Endothelial cell of umbilical vein (primary cell): ENCODE results near the gene KLRK1. TPM values are rescaled to one million over a fixed set of nuclear protein-coding genes. Genes with fewer than 3 reads are reported as not detected.
"Not testable (repeated sequence)": the region's sequence is repeated elsewhere in the genome, so short reads cannot be mapped to it uniquely, and the experiment has no call there.

ENCODE experiments used
- BruUV-seq: library from RNA; stranded (reverse); fragments of 400-500 nt; replicated peaks from 2 replicates; lab custom pipeline; 2021; lab: Mats Ljungman, UMichigan
- CTCF ChIA-PET: fragments of 300-600, 350-600 bp; sonication (Branson Sonifier 250); formaldehyde crosslinking; loops from one replicate; lab custom pipeline; 2021; ENCODE audit warnings: antibody characterized with exemption, inconsistent platforms; lab: Charles Lee
- POLR2A ChIA-PET: fragments of 300-600, 350-600 bp; sonication (Branson Sonifier 250); formaldehyde crosslinking; loops from one replicate; lab custom pipeline; 2021; ENCODE audit warnings: antibody characterized with exemption, inconsistent platforms; lab: Charles Lee
- DNase-seq: peaks from one replicate; pipeline ENCODE4 v3.0.0-alpha.2; 2011; ENCODE audit warnings: low read depth, low spot score
- FAIRE-seq: peaks from 2 replicates; lab custom pipeline; 2011; peaks lifted over from hg19 to GRCh38; lab: Jason Lieb, UNC
- H2AFZ ChIP-seq: 2 replicates; pipeline ENCODE4 v1.6.0; 2012; ENCODE audit warnings: low read depth, low read length, control low read depth, inconsistent platforms
- H3K27ac ChIP-seq: 2 replicates; pipeline ENCODE4 v1.5.1; 2011; ENCODE audit warnings: low read depth, mild to moderate bottlenecking, control low read depth, low read length, moderate library complexity; ENCODE audit not compliant: insufficient read depth
- H3K27me3 ChIP-seq, 2 experiments: 2 replicates each; pipeline versions ENCODE4 v1.6.0 to v1.6.1; 2011; ENCODE audit warnings: low read length in 2 of 2, mixed read lengths in 1 of 2; ENCODE audit not compliant: control insufficient read depth in 2 of 2, insufficient read depth in 2 of 2
- H3K36me3 ChIP-seq, 2 experiments: 2 replicates in 1 of 2; 3 replicates in 1 of 2; pipeline ENCODE4 v1.5.1; 2011; ENCODE audit warnings: low read length in 2 of 2, mild to moderate bottlenecking in 1 of 2, moderate library complexity in 1 of 2; ENCODE audit not compliant: control insufficient read depth in 2 of 2, insufficient read depth in 2 of 2; ENCODE audit errors: extremely low read depth in 1 of 2
- H3K4me1 ChIP-seq: 3 replicates; pipeline ENCODE4 v1.5.1; 2011; ENCODE audit warnings: mild to moderate bottlenecking, low read length; ENCODE audit not compliant: control insufficient read depth, insufficient read depth; ENCODE audit errors: extremely low read depth
- H3K4me2 ChIP-seq: 2 replicates; pipeline ENCODE4 v1.6.1; 2011; ENCODE audit warnings: low read length, control low read depth, mixed read lengths; ENCODE audit not compliant: insufficient read depth
- H3K4me3 ChIP-seq, 3 experiments: fragments of 200-600 bp in 1 of 3; sonication (generic), shearing (Covaris generic) in 1 of 3; replicated peaks in 1 of 3; 2 replicates each; pipeline ENCODE4 v1.5.1; 2011 to 2016; ENCODE audit warnings: control low read depth in 3 of 3, low read length in 3 of 3, mild to moderate bottlenecking in 2 of 3, inconsistent platforms in 1 of 3, low read depth in 1 of 3, moderate library complexity in 1 of 3; ENCODE audit not compliant: insufficient read depth in 1 of 3
- H3K79me2 ChIP-seq: 2 replicates; pipeline ENCODE4 v1.6.0; 2012; ENCODE audit warnings: low read length, inconsistent platforms; ENCODE audit not compliant: control insufficient read depth, insufficient read depth
- H3K9ac ChIP-seq: replicated peaks from 2 replicates; pipeline ENCODE3; 2011; ENCODE audit warnings: low read length, control low read depth; ENCODE audit not compliant: insufficient read depth; ENCODE audit errors: extremely low read depth
- H3K9me1 ChIP-seq: replicated peaks from 3 replicates; pipeline ENCODE4 v1.6.0; 2011; ENCODE audit warnings: mild to moderate bottlenecking, low read length; ENCODE audit not compliant: control insufficient read depth, insufficient read depth; ENCODE audit errors: extremely low read depth
- H3K9me3 ChIP-seq: replicated peaks from 2 replicates; pipeline ENCODE4 v1.5.1; 2012; ENCODE audit warnings: low read length, inconsistent platforms; ENCODE audit not compliant: control insufficient read depth, insufficient read depth
- H4K20me1 ChIP-seq: replicated peaks from 2 replicates; pipeline ENCODE3; 2011; ENCODE audit warnings: mild to moderate bottlenecking, low read length; ENCODE audit not compliant: control insufficient read depth, insufficient read depth; ENCODE audit errors: extremely low read depth
- CTCF ChIP-seq, 2 donors: IDR thresholded peaks; 1 replicate in 1 of 2; 2 replicates in 1 of 2; pipeline ENCODE4 v1.5.1; 2011; ENCODE audit warnings: low read length in 2 of 2, mild to moderate bottlenecking in 2 of 2, moderate library complexity in 2 of 2, control low read depth in 1 of 2, inconsistent platforms in 1 of 2, low read depth in 1 of 2; ENCODE audit not compliant: insufficient read depth in 1 of 2; ENCODE audit errors: extremely low read depth in 1 of 2
- EZH2 ChIP-seq: IDR thresholded peaks from 2 replicates; pipeline ENCODE4 v1.6.1; 2012; ENCODE audit warnings: borderline replicate concordance, low read depth, mild to moderate bottlenecking, moderate library complexity, low read length, inconsistent platforms; ENCODE audit not compliant: severe bottlenecking
- FOS ChIP-seq: IDR thresholded peaks from 2 replicates; pipeline ENCODE4 v1.6.1; 2011; ENCODE audit warnings: mild to moderate bottlenecking, low read length, moderate library complexity, borderline replicate concordance; ENCODE audit not compliant: insufficient read depth
- GATA2 ChIP-seq: IDR thresholded peaks from 2 replicates; pipeline ENCODE4 v1.7.0; 2011; ENCODE audit warnings: low read depth, mild to moderate bottlenecking, moderate library complexity, mixed read lengths, low read length; ENCODE audit not compliant: insufficient read length, insufficient read depth
- JUN ChIP-seq: IDR thresholded peaks from 2 replicates; pipeline ENCODE4 v1.6.1; 2011; ENCODE audit warnings: borderline replicate concordance, low read depth; ENCODE audit not compliant: insufficient read length, insufficient read depth
- MYC ChIP-seq: IDR thresholded peaks from one replicate; pipeline ENCODE4 v1.6.1; 2011; ENCODE audit warnings: mild to moderate bottlenecking, low read depth, low read length
- POLR2A ChIP-seq: IDR thresholded peaks from 2 replicates; pipeline ENCODE4 v1.6.1; 2012; ENCODE audit warnings: low read depth, mild to moderate bottlenecking, control low read depth, low read length
- POLR2AphosphoS5 ChIP-seq: IDR thresholded peaks from 2 replicates; pipeline ENCODE4 v1.6.1; 2012; ENCODE audit warnings: low read depth, mild to moderate bottlenecking, control low read depth, low read length, moderate library complexity; ENCODE audit not compliant: insufficient read depth
- dilution Hi-C: fragments of 300-500 bp; cut with MboI; formaldehyde crosslinking; loops from one replicate; pipeline ENCODE4 v1.15.0; 2019; ENCODE audit warnings: low sequenced_read_pairs; ENCODE audit not compliant: extremely low pct_ligation_motif_present
- intact Hi-C: fragments of 100-400 bp; cut with micrococcal nuclease; formaldehyde crosslinking; loops from one replicate; pipeline ENCODE4 v1.10.0; 2022
- polyA plus RNA-seq, 4 experiments: library from polyadenylated mRNA; depleted of rRNA in 3 of 4; stranded (reverse) in 3 of 4; unstranded in 1 of 4; fragments of >200 nt; gene quantifications; 2 replicates each; pipeline versions ENCODE4 v1.2.1 to v1.2.3, GENCODE V29; 2011 to 2012; ENCODE audit warnings: missing spikeins in 1 of 4
- total RNA-seq: library from RNA; stranded (reverse); gene quantifications from 2 replicates; pipeline ENCODE4 v1.2.3, GENCODE V29; 2021
- TF ChIP-seq, protein P1 (sequence below): IDR thresholded peaks from 2 replicates; pipeline ENCODE4 v1.6.1; 2011; ENCODE audit not compliant: insufficient read depth, insufficient read length

Gene KLRK1
- total and polyA plus RNA-seq, 2 donors (not counting 3 experiments of a cell fraction or from before 2014, with no cell fraction given), result not detected

DNA sequence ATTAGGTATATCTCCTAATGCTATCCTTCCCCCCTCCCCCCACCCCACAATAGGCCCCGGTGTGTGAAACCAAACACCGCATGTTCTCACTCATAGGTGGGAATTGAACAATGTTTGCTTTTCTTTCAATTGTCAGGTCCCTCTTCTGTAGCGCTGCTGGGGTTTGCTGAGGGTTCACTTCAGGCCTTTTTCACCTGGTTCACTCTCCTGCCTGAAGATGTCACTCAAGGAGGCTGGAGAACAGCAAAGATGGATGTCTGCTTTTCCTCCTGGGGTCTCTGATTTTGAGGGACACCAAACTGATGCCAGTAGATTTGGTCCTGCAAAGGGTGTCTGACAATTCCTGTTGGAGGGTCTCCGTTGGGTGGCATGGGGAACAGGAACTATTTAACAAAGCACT, 35.8 kb downstream of the KLRK1 start:
- H3K4me3 ChIP-seq, result no peak overlapping the region
- no TSS peak for BruUV-seq
- FAIRE-seq (no peak), DNase-seq (no peak)
- intact Hi-C loops (no loop called here), dilution Hi-C loops (no loop called here)
- no peak overlapping the region for H3K9ac ChIP-seq
- no peaks in the 10 kb centered on the region for H3K4me1 ChIP-seq
- H3K27ac ChIP-seq, result no peak overlapping the region
- H3K9me3 ChIP-seq, result no peaks in the 10 kb centered on the region
- ChIA-PET CTCF (no interaction called here), POLR2A (no interaction called here)
- H3K36me3 ChIP-seq, result no peaks in the 10 kb centered on the region
- no peak overlapping the region for H2AFZ ChIP-seq
- H3K27me3 ChIP-seq, result no peaks in the 10 kb centered on the region
- no peak overlapping the region for H3K4me2 ChIP-seq
- TF ChIP-seq POLR2A, result no peak
- no peak for TF ChIP-seq FOS
- no peak for TF ChIP-seq MYC
- TF ChIP-seq POLR2AphosphoS5, result no peak
- TF ChIP-seq EZH2, result no peak
- no peak for TF ChIP-seq GATA2
- TF ChIP-seq, protein P1, sequence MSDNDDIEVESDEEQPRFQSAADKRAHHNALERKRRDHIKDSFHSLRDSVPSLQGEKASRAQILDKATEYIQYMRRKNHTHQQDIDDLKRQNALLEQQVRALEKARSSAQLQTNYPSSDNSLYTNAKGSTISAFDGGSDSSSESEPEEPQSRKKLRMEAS, result no peak
- TF ChIP-seq JUN, result no peak
- TF ChIP-seq CTCF (IDR thresholded peaks at IDR 0.05; ENCODE audit: extremely low read depth in 1 of 2, insufficient read depth in 1 of 2, low read depth in 1 of 2, low read length in 2 of 2), result no peak
- H4K20me1 ChIP-seq, result no peaks in the 10 kb centered on the region
- H3K9me1 ChIP-seq, result no peaks in the 10 kb centered on the region
- no peaks in the 10 kb centered on the region for H3K79me2 ChIP-seq

DNA sequence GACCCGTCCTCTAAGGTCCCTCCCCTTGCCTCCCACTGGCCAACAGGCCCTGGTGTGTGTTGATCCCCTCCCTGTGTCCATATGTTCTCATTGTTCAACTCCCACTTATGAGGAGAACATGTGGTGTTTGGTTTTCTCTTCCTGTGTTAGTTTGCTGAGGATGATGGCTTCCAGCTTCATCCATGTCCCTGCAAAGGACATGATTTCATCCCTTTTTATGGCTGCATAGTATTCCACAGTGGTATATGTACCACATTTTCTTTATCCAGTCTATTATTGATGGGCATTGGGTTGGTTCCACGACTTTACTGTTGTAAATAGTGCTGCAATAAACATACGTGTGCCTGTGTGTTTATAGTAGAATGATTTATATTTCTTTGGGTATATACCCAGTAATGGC, 38.4 kb downstream of the KLRK1 start:
- H2AFZ ChIP-seq, H3K9ac ChIP-seq, FAIRE-seq, H3K9me1 ChIP-seq, H3K4me3 ChIP-seq, dilution Hi-C loops, POLR2A ChIA-PET, H3K4me1 ChIP-seq, intact Hi-C loops, DNase-seq, H3K4me2 ChIP-seq, CTCF ChIA-PET, H4K20me1 ChIP-seq, BruUV-seq, H3K27me3 ChIP-seq, H3K36me3 ChIP-seq, H3K79me2 ChIP-seq, H3K9me3 ChIP-seq, H3K27ac ChIP-seq: not testable (repeated sequence)
